Transverse colon (tissue), 4 donors: ENCODE data around the gene PLP2. TPM values are rescaled to one million over a fixed set of nuclear protein-coding genes. Genes with fewer than 3 reads are reported as not detected.

Experiments used
- DNase-seq: peaks from one replicate; pipeline ENCODE4 v3.0.0-alpha.2; 2019
- H3K27ac ChIP-seq, 4 donors: fragments of 200-600 bp; sonication (generic); 2 replicates each; pipeline ENCODE4 v1.5.1; 2016 to 2018; ENCODE audit warnings: inconsistent platforms in 4 of 4
- H3K27me3 ChIP-seq: fragments of 200-600 bp; sonication (generic); 2 replicates; pipeline ENCODE4 v1.5.1; 2017; ENCODE audit warnings: inconsistent platforms
- H3K36me3 ChIP-seq, 4 donors: fragments of 200-600 bp; sonication (generic); 2 replicates each; pipeline ENCODE4 v1.5.1; 2017 to 2019; ENCODE audit warnings: inconsistent platforms in 4 of 4
- H3K4me1 ChIP-seq, 4 donors: fragments of 200-600 bp; sonication (generic); 2 replicates each; pipeline ENCODE4 v1.5.1; 2017 to 2020; ENCODE audit warnings: inconsistent platforms in 4 of 4
- H3K4me3 ChIP-seq, 4 donors: fragments of 200-600 bp; sonication (generic); 1 replicate in 1 of 4; 2 replicates in 3 of 4; pipeline versions ENCODE4 v1.5.1 to v1.6.1; 2017 to 2019; ENCODE audit warnings: inconsistent platforms in 4 of 4
- H3K9me3 ChIP-seq, 2 donors: fragments of 200-600 bp; sonication (generic); 2 replicates each; pipeline ENCODE4 v1.5.1; 2017 to 2019; ENCODE audit warnings: inconsistent platforms in 2 of 2
- EP300 ChIP-seq: sonication (generic); formaldehyde crosslinking; IDR thresholded peaks from one replicate; pipeline ENCODE4 v1.6.1; 2017; ENCODE audit warnings: antibody characterized with exemption, low read depth
- POLR2A ChIP-seq: fragments of 450-650 bp; IDR thresholded peaks from one replicate; pipeline ENCODE4 v1.6.1; 2016; ENCODE audit warnings: antibody characterized with exemption, mild to moderate bottlenecking, moderate library complexity
- POLR2AphosphoS5 ChIP-seq, 3 donors: sonication (generic); formaldehyde crosslinking; IDR thresholded peaks; one replicate each; pipeline ENCODE4 v1.6.1; 2016; ENCODE audit warnings: antibody characterized with exemption in 3 of 3
- WGBS, 2 donors: methylation state at CpG; one replicate each; pipeline ENCODE4 v1.1.5; 2018; ENCODE audit warnings: low coverage in 1 of 2; 5-methylcytosine and 5-hydroxymethylcytosine counted together
- in situ Hi-C, 4 donors: fragments of 200-750 bp; cut with MboI; loops; one replicate each; pipeline versions ENCODE4 v1.15.0 to v1.15.1; 2017; ENCODE audit warnings: low sequenced_read_pairs in 3 of 4, low pct_ligation_motif_present in 1 of 4, low pct_unique_long_range_greater_than_20kb in 1 of 4
- intact Hi-C: fragments of 100-400 bp; cut with DNase I; formaldehyde crosslinking; loops from one replicate; pipeline ENCODE4 v1.15.1; 2023; ENCODE audit warnings: low total_unique reads
- total RNA-seq, 4 donors: library from RNA; depleted of rRNA; stranded (reverse); fragments of >200 nt; gene quantifications; one replicate each; pipeline ENCODE4 v1.1.0, GENCODE V29; 2016
- TF ChIP-seq, protein P1 (sequence below), 5 experiments: fragments of 200-600 bp in 3 of 5; fragments of 450-650 bp in 2 of 5; sonication (generic) in 3 of 5; IDR thresholded peaks; 1 replicate in 2 of 5; 2 replicates in 3 of 5; pipeline ENCODE4 v1.5.1; 2016 to 2017; ENCODE audit warnings: antibody characterized with exemption in 5 of 5, inconsistent platforms in 3 of 5, mild to moderate bottlenecking in 2 of 5, moderate library complexity in 1 of 5

PLP2 gene
- total RNA-seq, 4 donors from 2014 or later, result 31.0 to 60.3 (median 43.2) TPM

- Histone ChIP-seq H3K4me3 (no peak overlapping the region), H3K9me3 (no peaks in the 10 kb centered on the region), H3K36me3 (no peaks in the 10 kb centered on the region), H3K27me3 (no peaks in the 10 kb centered on the region), H3K27ac (no peak overlapping the region), H3K4me1 (no peaks in the 10 kb centered on the region)
- TF ChIP-seq, protein P1, sequence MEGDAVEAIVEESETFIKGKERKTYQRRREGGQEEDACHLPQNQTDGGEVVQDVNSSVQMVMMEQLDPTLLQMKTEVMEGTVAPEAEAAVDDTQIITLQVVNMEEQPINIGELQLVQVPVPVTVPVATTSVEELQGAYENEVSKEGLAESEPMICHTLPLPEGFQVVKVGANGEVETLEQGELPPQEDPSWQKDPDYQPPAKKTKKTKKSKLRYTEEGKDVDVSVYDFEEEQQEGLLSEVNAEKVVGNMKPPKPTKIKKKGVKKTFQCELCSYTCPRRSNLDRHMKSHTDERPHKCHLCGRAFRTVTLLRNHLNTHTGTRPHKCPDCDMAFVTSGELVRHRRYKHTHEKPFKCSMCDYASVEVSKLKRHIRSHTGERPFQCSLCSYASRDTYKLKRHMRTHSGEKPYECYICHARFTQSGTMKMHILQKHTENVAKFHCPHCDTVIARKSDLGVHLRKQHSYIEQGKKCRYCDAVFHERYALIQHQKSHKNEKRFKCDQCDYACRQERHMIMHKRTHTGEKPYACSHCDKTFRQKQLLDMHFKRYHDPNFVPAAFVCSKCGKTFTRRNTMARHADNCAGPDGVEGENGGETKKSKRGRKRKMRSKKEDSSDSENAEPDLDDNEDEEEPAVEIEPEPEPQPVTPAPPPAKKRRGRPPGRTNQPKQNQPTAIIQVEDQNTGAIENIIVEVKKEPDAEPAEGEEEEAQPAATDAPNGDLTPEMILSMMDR (IDR thresholded peaks at IDR 0.05), result no peak
- TF ChIP-seq POLR2A, result no peak
- TF ChIP-seq POLR2AphosphoS5 (IDR thresholded peaks at IDR 0.05), result no peak
- no peak for TF ChIP-seq EP300
- 67% methylated on average over 1 of the region's 1 CpG; no CpG with 5 or more reads in 1 of the 2 donors for WGBS, 2 donors
- in situ Hi-C loops (no loop called here), intact Hi-C loops (no loop called here)
- DNase-seq, result no peak
Observed at GRCh38 chrX:49212861-49213260, 41.2 kb downstream of the PLP2 start.

DNA sequence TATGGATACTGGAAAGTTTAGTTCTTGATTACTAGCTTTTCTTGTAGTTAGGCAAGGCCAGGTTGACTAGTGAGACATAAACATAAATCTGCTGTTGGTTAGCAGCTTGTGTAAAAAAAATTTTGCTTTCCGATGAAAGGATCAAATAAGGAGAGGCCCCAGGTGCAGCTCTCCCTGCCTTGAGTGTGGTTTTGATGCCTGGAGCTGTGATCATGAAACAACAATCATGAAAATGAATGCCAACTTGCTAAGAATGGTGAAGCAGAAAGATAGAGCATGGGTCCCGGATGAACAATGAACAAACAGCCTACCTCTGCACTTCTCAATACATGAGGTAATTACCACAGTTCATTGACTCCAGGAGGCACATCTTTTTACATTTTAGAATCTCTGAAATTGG is 42.7 kb downstream of the PLP2 start:
- H3K36me3 ChIP-seq, result no peaks in the 10 kb centered on the region
- no peak overlapping the region for H3K27ac ChIP-seq
- H3K27me3 ChIP-seq, result no peaks in the 10 kb centered on the region
- no peak overlapping the region for H3K4me3 ChIP-seq
- TF ChIP-seq EP300, result no peak
- no peak for TF ChIP-seq POLR2AphosphoS5 (IDR thresholded peaks at IDR 0.05)
- TF ChIP-seq POLR2A, result no peak
- TF ChIP-seq, protein P1 (IDR thresholded peaks at IDR 0.05), result no peak
- no peak for DNase-seq
- WGBS, 2 donors, result 76 to 90% methylated on average over 2 of the region's 2 CpGs
- H3K9me3 ChIP-seq, result no peaks in the 10 kb centered on the region
- intact Hi-C loops, result no loop called here
- H3K4me1 ChIP-seq, result no peaks in the 10 kb centered on the region
- in situ Hi-C loops, result no loop called here

DNA sequence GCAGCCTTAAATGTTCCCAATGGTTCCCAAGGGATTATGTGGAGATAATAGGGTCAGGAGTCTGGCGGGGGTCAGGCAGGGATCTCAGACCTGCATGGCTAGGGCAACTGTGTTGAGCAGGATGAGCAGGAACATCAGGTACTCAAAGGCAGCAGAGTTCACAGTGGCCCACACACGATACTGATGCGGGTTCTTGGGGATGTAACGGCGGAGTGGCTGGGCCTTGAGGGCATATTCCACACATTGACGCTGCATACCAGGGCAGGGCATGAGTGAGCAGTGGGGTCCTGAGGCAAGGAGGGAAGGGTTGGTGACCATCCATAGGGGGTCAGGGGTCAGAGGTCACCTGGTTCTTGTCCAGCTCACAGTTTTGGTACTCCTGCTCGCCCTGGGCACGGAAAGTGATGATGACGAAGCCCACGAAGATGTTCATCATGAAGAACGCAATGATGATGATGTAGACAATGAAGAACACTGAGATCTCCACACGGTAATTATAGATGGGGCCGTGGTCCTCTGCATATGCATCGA is 43.4 kb downstream of the PLP2 start:
- no peaks in the 10 kb centered on the region for H3K27me3 ChIP-seq
- H3K36me3 ChIP-seq, result no peaks in the 10 kb centered on the region
- no peak for DNase-seq
- TF ChIP-seq POLR2AphosphoS5 (IDR thresholded peaks at IDR 0.05) (no peak), POLR2A (no peak), EP300 (no peak)
- TF ChIP-seq, protein P1 (IDR thresholded peaks at IDR 0.05), result no peak
- H3K4me3 ChIP-seq, result no peak overlapping the region
- in situ Hi-C loops, result no loop called here
- no peak overlapping the region for H3K27ac ChIP-seq
- intact Hi-C loops, result no loop called here
- H3K4me1 ChIP-seq, result no peaks in the 10 kb centered on the region
- WGBS, 2 donors, result 81 to 83% methylated on average over 1 to 14 of the region's 14 CpGs
- no peaks in the 10 kb centered on the region for H3K9me3 ChIP-seq

- no peak overlapping the region for H3K4me3 ChIP-seq
- H3K9me3 ChIP-seq, result no peaks in the 10 kb centered on the region
- no peaks in the 10 kb centered on the region for H3K4me1 ChIP-seq
- no peaks in the 10 kb centered on the region for H3K27me3 ChIP-seq
- no peak for DNase-seq
- H3K27ac ChIP-seq, result no peak overlapping the region
- in situ Hi-C loops, result no loop called here
- H3K36me3 ChIP-seq, result no peaks in the 10 kb centered on the region
- TF ChIP-seq EP300 (no peak), POLR2AphosphoS5 (IDR thresholded peaks at IDR 0.05) (no peak), POLR2A (no peak)
- TF ChIP-seq, protein P1 (IDR thresholded peaks at IDR 0.05), result no peak
- intact Hi-C loops, result no loop called here
Observed at GRCh38 chrX:49220100-49220499, 48.4 kb downstream of the PLP2 start.
